Measurements from ENCODE around the gene DMP1.
"Not testable (repeated sequence)": the region's sequence is repeated elsewhere in the genome, so short reads cannot be mapped to it uniquely, and the experiment has no call there.

The DMP1 gene

DNA sequence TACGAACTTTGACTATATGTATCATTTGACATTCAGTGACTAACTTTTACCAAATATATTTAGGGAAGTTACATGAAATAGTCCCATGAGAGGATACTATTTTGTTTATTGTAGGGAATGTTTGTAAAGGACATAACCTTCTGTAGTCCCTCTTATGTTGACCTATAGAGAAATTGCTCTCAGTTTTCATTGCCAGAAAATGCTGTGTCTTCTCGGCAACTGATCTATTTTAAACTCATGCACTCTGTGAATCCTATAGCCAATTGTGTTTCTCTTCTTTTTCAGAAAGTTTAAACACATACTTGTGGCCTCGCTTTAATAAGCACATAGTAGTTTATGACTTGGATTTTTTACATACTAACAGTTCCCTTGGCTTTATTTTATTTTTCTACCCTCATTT is 38.2 kb downstream of the DMP1 start:
- no peak for DNase-seq (ENCODE audit: low spot score)

DNA sequence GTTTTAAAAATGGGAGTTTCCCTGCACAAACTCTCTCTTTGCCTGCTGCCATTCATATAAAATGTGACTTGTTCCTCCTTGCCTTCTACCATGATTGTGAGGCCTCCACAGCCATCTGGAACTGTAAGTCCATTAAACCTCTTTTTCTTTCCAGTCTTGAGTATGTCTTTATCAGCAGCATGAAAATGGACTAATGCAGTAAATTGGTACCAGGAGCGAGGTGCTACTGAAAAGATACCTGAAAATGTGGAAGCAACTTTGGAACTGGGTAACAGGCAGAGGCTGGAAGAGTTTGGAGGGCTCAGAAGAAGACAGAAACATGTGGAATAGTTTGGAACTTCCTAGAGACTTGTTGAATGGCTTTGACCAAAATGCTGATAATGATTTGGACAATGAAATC is 40.9 kb downstream of the DMP1 start:
- DNase-seq (ENCODE audit: low spot score) = not testable (repeated sequence)

DNA sequence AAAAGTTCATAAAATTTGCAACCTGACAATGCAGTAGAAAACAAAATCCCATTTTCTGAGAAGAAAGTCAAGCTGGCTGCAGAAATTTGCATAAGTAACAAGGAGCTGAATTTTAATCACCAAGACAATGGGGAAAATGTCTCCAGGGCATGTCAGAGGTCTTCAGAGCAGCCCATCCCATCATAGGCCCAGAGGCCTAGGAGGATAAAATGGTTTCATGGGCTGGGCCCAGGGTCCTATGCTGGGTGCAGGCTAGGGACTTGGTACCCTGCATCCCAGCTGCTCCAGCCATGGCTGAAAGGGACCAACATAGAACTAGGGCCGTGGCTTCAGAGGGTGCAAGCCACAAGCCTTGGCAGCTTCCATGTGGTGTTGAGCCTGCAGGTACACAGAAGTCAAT is 42.0 kb downstream of the DMP1 start:
- DNase-seq (ENCODE audit: low spot score) = not testable (repeated sequence)

DNA sequence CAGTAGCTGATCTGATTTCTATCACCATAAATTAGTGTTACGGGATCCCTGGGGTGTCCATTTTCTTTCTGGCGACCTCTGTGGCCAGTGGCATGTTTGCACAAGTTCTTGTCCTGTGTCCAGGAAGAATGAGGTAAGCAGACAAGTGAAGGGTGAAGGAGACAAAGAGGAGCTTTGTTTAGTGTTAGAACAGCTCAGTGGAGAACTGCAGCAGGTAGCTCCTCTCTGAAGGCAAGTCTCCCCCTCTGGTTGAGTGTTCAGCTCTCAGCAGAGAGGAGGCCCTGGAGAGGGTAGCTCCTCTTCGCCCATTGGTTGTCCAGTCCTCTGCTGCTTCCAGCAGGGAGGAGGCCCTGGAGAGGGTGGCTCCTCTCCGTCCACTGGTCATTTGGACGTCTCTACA is 47.2 kb downstream of the DMP1 start:
- no peak for DNase-seq (ENCODE audit: low spot score)

DNA sequence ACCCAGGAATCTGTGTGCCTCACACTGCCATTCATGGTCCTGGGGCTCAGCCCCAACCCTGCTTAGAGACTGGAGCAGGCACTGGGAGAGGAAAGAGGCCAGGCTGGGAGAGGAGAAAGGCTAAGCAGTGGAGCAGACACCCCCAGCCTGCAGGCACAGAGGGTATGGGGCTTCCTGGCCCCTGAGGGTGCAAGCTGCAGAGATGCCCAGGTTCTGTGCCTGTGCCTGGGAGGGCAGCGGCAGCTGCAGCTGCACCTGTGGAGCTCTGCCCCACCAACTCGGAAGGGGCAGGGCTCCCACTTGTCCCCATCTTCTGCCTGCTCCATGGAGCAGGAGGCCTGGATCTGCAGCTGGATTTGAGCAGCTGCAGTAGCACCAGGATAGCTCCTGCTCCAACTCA is 47.9 kb downstream of the DMP1 start:
- no peak for DNase-seq (ENCODE audit: low spot score)

- DNase-seq (ENCODE audit: low spot score) = no peak
Observed at GRCh38 chr4:87698394-87698793, 48.3 kb downstream of the DMP1 start.

DNA sequence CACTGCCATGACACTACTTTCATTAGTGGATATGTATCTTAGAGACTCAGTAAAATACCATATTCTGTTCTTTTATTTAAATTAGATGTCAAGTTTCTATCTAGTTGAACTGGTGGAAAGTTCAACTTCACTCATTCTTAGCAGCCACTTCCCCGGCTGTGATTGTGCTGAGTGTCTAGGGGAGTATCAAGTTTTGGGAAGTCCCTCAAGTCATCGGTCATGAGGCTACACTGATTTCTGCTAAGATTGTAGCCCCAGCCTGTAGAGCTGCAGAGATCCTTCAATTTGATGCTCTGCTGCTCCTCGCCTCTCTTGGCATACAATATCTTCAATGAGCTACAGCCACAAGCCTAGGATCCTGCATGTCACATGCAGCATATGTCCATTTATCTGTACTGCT is 53.9 kb downstream of the DMP1 start:
- no peak for DNase-seq (ENCODE audit: low spot score)

DNA sequence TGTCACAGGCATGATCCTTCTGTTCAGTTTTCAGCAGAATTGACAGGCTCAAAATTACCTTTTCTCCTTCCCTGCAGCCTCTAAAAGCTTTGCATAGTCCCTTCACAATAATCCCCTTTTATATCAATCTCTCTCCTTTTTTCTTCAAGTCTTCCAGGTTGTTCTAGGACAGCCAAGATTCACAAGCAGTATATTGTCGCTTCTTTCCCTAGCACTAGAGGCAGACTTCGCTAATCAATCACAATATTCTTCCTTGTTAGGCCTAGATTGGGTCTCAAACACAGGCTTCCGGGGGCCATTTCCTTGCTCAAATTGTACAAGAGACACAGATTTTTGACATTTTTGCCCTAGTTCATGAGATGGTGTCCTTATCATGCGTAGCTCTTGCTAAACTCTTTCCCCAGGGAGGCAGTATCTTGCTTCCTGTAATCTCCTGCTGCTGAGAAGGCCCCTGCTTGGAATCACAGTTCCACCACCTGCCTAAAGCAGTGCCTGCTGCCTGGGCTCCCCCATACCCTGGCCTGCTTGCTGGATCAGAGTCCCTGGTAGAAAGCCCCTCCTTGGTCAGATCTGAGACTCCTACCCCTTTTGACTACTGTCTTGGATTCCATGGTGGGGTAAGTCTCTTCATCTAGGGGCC is 57.3 kb downstream of the DMP1 start:
- no peak for DNase-seq (ENCODE audit: low spot score)
